SH-SY5Y (cell line): ENCODE data around the gene SCN2B.

Experiments
- GATA2 ChIP-seq: IDR thresholded peaks from 2 replicates; pipeline ENCODE4 v1.6.1; 2011; ENCODE audit warnings: mild to moderate bottlenecking, low read depth, low read length
- GATA3 ChIP-seq: IDR thresholded peaks from 2 replicates; pipeline ENCODE4 v1.6.1; 2011; ENCODE audit warnings: low read depth, mild to moderate bottlenecking, low read length, moderate library complexity

The SCN2B gene, protein sequence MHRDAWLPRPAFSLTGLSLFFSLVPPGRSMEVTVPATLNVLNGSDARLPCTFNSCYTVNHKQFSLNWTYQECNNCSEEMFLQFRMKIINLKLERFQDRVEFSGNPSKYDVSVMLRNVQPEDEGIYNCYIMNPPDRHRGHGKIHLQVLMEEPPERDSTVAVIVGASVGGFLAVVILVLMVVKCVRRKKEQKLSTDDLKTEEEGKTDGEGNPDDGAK

DNA sequence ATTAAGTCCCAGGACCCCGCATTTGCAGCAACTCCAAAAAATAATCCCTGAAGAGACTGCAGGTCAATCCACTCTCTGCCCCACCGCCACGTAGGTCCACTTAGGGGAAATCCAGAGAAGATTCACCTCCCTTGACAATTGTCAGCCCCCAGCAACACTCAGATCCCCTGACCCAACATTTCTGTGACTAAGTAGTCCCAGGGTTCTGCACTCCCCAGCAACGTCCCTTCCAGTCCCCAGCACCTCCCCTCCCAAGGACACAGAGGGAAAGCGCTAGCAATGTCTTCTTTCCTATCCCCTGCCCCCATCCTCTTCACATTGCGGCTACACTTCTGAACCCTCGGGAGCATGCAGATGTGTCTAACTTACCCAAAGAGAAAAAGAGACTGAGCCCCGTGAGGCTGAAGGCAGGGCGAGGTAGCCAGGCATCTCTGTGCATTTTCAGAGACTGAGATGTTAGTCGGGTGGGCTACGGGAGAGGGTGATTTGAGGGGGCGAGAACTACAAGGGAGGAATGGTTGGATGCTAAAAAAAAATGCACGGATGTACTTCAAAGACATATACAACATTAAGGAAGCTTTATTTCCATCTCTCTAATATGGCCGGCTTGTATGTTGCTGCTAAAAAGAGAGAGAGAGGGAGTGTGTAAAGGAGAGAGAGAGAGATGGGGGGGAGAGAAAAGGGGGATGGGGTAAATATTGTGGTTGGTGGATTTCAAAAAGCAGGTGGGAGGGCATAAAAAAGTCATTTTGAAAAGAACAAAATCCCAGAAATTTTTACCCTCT is at the start of gene SCN2B:
Gene SCN2B, minus strand, starts transcription at position 647 of the 785 bp plus-strand sequence. Its CDS starts 208 bp downstream, at position 439.
- TF ChIP-seq GATA2 (no peak), GATA3 (no peak)

DNA sequence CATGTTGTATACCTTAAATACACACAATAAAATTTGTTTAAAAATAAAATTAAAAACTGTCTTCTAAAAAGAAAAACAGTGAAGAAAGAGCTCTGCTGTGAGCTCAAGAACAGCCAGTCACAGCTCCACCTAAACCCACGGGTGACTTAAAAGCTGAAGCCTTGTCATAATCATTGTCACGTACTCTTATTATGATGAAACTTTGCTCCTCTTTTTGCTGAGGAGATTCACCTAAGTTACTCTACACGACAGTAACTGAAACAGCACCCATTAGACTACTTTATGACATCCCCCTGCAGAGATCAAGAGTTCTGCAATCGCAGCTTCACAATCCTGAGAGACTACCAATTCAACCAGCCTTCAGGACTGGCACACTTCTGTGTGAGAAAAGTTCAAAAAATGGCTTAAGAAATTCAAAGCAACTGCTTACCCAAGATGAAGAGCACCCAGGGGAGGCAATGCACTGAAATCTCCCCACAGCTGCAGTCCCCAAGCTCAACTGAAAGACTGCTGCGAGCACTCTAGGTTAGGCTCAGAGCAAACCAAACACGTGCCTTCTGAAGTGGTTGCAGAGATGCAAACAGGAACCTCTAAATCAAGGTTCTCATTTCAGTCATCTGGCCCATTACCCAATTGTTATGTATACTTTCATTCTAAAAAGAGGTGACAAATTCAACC is 48.2 kb upstream of the SCN2B start, which contains the start of gene JAML:
Gene JAML, minus strand, starts transcription at position 501 of the 678 bp plus-strand sequence. CDS start 10,145 bp downstream, outside the sequence.
- no peak for TF ChIP-seq GATA3
- TF ChIP-seq GATA2: no peak

DNA sequence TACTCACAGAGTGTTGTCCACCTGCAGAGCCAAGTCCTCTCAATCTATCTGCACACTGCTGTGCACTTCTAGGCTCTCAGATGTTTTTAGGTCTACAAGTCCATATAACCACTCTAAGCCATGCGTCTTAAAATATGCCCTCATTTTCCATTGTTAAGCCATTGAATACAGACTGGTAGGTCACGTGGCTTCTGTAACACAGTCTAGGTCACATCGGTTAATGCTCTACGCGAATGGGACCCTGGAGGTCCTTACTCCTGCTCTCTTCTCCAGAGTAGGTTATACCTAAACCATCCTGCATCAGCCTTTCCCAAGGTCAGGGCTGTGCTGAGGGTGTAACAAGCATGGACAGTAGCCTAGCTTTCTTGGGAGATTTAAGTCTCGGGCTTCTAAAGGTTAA is 47.6 kb upstream of the SCN2B start:
- no peak for TF ChIP-seq GATA3
- no peak for TF ChIP-seq GATA2

DNA sequence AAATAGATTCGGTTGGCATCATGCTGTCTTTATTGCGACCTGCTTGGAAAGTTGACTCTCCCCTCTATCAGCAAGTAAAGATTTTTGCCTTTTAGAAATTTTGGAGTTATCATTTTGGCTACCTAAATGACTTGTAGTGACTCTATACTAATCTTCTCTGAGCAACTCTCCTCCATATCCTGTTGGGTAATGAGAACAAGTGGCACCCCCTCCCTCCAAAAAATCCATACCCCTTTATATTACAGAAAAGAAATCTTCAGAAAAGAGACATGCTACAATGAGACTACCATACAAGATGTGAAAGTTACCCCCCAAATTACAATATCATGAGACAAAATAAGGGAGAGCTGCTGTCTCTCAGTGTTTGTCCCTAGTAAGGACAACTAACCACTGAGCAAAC is 47.1 kb upstream of the SCN2B start:
- TF ChIP-seq GATA3 (no peak), GATA2 (no peak)

DNA sequence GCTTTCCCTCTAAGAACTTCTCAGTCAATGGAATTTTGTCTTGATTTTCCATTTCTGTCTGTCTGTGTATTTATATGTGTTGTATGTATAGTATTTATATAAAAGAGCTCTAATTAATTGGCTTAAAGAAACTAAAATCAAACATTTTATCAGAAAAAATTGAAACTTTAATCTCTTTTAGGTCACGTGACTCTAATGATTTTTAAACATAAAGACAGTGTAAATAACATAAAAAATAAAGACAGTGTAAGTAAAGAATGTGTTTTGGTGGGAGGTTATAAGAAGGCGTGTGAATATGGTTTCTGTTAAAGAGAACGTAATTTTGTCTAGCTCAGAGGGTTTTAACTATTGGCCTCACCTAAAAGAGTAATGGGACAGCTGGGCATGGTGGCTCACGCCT is 46.0 kb upstream of the SCN2B start:
- no peak for TF ChIP-seq GATA3
- no peak for TF ChIP-seq GATA2

DNA sequence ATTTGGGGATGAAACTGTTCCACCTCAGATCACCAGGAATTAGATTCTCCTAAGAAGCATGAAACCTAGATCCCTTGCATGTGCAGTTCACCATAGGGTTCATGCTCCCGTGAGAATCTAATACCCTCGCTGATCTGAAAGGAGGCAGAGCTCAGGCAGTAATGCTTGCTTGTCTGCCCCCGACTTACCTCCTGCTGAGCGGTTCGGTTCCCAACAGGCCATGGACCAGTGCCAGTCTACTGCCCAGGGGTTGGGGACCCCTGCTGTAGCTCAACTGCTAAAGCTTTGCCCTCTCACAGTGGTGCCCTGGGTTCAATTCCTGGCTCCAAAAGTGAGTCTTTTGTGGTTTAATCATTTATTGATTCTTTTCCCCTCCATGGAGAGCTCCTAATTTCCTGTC is 45.0 kb upstream of the SCN2B start:
- TF ChIP-seq GATA3 (no peak), GATA2 (no peak)

DNA sequence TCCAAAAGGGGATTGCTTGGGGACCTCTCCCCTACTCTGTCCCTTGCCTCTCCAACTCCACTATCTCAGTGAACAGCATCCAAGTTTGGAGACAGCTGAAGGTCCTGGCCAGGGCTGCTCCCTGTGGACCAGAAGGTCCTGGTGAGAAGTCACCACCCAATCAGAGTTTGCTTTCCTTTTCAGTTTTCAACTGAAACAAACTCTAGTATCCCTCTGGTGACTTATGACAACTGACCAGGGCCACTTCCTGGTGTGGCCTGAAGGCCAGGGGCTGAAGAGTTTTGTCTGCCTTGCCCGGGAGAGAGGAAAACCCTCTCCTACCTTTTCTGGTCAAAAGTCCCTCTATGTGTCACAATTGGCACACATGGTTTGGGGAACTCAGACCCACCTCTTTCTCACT is 43.3 kb upstream of the SCN2B start:
- no peak for TF ChIP-seq GATA2

DNA sequence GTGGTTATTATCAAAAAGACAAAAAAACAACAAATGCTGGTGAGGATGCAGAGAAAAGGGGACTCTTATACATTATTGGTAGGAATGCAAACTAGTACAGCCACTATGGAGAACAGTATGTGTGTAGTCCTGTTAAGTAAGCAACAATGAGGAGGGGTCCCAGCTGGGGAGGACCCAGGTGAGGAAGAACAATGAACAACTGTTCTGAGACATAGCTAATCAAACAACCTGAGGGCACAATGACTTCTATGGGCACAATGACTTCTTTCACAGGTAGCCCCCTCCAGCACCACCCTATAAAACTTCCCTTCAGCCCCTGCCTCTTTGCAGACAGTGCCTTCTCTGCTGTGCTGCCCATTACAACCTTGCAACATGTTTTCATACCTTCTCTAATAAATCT is 42.8 kb upstream of the SCN2B start:
- no peak for TF ChIP-seq GATA2
- no peak for TF ChIP-seq GATA3

DNA sequence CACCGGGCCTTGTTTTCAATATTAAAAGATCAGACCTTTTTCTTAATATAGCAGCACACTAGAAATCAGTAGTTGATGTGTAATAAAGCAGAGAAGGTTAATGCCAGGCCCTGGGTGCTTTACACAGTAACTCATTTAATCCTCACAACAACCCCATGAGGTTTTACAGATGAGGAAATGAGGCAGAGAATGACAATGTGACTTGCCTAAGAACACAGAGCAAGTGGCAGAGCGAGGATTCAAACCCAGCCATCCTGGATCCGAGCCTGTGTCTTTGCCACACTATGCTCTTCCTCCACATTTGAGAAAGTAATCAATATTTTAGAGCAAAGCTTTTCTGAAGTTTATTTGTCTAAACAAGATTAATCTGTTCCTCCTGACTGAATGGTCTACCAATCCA is 41.1 kb upstream of the SCN2B start:
- no peak for TF ChIP-seq GATA3
- TF ChIP-seq GATA2: no peak

DNA sequence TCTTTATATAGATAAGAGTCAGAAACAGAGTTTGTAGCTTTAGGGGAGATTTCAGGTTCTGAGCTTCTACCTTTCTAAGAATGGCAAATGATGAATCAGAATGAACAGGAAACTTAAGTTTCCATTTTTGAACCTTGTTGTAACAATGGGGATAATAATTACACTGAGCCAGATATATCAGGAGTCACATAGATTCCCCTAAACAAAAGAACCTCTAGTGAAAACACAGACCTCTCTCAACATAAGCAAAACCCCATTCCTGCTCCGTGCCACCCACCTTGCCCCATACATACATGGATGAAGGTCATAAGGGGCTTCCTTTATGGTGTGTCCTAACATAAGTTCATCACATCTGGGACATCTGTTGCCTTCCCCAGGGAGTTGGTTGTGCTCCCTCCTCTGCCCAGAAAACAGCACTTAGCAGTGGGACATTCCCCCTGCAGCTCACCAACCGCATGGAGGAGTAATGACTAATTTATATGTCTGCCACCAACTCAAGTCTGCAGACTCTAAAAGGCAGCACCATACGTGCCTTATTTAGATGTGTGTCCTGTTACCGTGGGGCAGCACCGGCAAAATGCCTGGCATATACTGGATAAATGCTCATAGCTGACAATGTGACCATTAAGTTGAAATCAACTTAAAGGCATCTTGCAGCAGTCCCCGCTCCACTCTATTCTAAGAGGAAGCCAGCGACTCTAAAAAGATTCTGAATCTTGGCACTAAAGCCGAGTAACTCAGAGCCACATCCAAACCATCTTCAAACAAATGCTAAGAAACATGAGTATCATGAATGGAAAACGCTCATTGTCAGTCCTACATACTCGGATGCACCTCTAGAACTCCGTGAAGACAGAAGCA is 40.4 kb upstream of the SCN2B start:
- no peak for TF ChIP-seq GATA2
- TF ChIP-seq GATA3: no peak

DNA sequence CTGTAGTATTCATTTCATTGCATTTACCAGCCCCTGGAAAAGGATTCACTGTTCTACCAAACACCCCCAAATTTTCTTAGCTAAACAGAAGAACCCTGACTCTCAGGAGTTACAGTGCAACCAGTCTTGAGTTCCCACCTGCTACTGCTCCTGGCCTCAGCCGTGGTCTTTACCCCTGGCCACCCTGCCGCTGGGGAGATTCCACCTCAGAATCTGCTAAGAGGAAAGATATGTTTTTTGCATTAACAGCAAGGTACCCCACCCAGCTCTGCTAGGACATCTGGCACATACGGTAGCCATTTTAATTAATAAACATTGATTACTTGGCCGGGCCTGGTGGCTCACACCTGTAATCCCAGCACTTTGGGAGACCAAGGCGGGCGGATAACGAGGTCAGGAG is 39.3 kb upstream of the SCN2B start:
- TF ChIP-seq GATA3: no peak
- TF ChIP-seq GATA2: no peak

DNA sequence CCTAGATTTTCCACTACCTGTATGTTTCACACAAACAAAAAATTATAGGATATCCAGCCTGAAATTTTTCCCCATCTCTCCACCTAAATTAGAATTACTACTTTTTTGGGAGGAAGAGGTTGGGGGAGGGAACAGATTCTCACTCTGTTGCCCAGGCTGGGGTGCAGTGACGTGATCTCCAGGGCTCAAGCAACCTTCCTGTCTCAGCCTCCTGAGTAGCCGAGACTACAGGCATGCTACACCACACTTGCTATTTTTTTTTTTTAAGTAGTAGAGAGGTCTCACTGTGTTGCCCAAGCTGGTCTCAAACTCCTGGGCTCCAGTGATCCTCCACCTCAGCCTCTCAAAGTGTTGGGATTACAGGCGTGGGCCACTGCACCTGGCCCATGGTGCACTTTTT is 38.8 kb upstream of the SCN2B start:
- TF ChIP-seq GATA3: no peak

DNA sequence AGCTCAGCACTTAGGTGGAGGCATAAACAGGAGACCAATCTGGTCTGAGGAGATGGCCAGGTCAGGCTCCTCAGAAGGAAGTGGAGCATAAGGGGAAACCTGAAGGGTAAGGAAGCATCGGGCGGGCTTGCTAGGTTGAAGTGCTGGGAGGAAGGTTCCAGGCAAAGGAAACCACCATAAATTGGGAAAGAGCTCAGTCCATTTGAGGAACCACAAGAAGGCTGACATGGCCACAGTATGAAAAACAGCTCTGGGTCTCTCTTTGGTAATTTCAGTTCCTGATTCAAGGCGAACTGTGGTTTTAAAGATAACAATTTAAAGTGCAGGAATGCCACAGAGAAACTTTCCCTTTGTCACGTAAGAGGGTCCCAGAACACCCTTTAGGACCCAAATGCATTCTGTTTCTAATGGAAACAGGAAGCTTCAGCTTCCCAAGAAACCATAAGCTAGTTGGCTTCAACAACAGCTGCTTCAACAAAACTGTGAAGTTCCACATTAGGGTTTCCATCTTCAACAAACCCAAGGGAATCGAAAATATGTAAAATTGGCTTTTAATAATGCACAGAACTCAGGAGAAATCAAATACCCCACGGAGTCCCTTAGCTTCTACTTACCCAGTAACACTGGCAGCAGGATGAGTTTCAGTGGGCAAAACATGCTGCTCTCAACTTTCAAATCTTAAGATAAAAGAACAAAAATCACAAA is 37.9 kb upstream of the SCN2B start:
- TF ChIP-seq GATA2 (no peak), GATA3 (no peak)

DNA sequence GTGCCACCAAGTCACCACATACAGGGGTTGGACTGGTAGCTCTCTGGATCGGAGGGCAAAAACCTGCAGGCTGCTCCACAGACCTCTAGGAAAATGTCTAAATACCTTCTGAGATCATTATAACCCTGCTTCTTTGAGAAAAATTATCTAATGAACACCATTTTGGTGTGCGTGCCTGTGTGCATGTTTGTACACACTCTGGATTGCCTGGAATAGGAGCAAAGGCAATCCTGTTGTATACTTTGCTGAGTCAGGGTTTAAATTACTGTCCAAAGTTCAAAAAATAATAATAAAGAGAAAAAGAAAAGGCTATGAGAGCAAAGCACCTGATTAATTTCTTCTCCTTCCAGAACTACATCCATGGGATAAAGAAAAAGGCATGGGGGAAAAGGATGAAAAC is 37.3 kb upstream of the SCN2B start:
- TF ChIP-seq GATA3 (no peak), GATA2 (no peak)
